NCI-H2081 (cell line): ENCODE measurements around the gene CFC1.
"Not testable (repeated sequence)": the region's sequence is repeated elsewhere in the genome, so short reads cannot be mapped to it uniquely, and the experiment has no call there.

Experiments
- DNase-seq, 2 experiments: peaks; one replicate each; lab custom pipeline; 2025; lab: John Stamatoyannopoulos, UW

CFC1 gene

DNA sequence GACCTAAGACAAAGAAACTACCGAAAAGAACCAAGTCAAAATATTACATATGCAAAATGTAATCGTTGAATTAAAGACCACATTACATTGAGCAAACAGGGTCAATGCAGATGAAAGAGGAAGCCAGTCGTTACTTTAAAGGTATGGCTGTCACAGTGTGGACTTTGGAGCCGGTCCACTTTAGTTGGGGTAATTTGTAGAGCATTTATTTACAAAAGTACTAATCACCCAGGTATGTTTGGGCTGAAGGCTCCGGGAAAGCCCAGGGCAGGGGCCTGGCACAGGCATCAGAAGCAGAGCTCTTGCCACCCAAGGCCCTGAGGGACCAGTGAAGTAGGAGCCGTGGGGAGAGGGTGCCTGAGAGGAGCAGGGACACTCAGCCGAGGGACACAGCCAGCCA is 15.8 kb downstream of the CFC1 start:
- DNase-seq = not testable (repeated sequence)

DNA sequence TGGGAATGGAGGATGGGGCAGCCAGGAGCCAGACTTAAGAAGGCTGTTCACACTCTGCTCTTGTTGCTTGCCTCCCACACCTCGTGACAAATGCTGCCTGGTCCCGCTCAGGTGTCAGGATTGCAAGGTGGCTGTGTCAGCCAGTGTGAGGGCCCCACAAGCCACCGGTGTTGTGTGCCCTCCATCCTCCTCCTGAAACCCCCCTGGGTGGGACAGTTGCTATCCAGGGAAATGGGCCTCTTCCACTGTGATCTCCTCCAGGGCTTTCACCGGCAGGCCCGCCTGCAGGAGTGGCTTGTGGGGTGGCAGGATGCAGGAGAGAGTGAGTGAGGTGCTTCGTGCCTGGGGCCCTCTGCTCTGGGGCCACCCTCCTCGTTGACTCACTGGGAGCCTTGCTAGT is 16.4 kb downstream of the CFC1 start:
- not testable (repeated sequence) for DNase-seq

DNA sequence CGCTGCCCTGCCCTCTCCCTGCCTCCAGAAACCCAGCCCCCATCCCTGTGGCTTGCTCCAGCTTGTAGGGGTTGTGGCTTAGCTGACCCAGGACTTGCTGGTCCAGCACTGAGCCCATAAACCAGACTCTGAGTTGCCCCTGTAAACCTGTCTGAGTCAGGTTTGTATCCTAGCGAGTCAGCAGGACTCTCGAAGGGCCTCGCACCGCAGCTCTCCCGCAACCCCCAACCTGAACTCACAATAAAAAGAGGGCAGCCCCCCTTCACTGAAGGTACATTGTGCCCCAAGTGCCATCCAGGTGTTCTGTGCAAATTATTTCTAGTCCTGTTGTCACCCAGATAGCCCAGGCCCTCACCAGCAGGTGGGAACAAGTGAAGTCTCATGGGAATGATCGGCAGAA is 17.9 kb downstream of the CFC1 start:
- DNase-seq = not testable (repeated sequence)

DNA sequence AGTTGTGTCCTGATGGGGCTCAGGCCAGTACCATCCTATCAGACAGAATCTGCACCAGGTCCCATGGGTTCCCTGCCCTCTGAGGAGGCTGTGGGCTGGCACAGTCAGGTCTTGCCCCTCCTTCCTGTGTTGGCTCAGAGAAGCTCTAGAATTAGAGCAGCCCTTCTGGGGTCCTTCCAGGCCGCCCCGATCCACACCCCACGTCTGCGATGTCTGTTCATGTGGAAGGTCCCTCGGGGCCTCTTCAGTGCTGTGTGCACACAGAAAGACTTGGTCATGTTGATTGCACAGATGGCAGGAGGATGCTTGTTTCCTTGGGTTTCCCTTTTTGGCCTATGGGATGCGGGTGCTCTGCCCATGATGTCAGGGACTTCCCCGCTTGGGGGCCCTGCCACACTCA is 20.3 kb downstream of the CFC1 start:
- DNase-seq = not testable (repeated sequence)

DNA sequence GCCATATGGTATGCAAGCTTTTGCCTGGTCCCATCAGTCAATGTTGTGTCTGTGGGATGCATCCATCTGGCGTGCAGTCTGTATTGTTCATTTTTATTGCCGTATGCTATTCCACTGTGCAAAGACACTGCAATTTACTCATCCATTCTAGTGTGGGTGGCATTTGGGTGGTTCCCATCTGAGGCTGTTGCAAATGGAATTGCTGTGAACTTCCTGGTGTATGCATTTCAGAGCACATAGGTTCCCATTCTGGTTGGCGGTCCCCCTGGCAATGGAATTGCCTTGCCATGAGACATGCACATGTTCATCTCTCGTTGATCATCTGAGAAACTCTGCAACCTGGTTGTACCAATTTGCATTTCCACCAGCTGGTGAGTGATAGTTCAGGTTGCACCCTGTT is 21.8 kb downstream of the CFC1 start:
- DNase-seq = not testable (repeated sequence)

DNA sequence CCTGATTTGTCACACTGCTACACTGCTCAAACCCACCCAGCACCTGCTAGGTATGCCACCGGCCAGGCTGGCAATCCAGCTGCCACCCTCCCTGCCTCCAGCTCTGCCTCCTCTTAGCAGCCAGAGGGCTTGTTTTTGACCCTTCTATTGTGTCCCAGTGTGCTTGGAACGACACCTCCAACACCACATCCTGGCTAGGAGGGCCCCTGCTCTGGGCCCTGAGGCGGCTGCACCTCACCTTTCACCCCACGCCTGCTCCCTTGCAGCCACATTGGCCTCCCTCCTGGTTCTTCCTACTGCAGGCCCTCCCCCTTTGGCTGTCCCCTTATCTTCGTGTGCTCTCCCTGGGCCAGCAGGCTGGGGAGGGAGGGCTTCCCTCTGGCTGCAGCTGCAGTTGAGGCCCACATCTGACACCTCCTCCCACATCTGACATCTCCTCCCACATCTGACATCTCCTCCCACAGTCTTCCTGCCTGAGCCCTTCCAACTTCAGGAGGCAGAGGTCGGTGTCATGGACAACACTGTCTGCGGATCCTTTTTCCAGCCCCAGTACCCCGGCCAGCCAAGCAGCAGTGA is 23.1 kb downstream of the CFC1 start:
- not testable (repeated sequence) for DNase-seq

DNA sequence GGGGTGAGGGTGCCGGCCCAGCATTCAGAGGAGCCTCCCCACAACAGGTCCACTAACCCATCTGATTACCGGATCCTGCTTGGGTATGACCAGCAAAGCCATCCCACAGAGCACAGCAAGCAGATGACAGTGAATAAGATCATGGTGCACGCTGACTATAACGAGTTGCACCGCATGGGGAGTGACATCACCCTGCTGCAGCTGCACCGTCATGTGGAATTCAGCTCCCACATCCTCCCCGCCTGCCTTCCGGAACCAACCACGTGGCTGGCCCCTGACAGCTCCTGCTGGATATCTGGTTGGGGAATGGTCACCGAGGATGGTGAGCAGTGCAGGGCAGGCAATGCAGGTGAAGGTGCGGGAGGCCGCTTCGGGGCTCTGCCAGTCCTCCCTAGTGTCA is 25.1 kb downstream of the CFC1 start:
- not testable (repeated sequence) for DNase-seq

DNA sequence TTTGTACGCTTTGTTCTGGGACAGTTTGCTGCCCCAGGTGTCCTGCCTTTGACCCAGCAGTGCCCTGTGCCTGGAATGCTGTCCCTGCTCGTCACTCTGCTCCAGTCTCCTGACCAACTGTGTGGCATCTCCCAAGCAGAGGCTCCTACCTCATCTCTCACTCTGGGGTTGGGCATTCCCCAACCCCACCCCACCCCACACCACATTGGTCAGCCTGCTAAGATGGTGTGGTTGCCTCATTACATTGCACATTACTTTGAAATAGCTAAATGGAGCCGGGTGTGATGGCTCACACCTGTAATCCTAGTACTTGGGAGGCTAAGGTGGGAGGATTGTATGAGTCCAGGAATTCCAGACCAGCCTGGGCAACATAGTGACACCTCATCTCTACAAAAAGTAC is 27.4 kb downstream of the CFC1 start:
- DNase-seq = not testable (repeated sequence)

DNA sequence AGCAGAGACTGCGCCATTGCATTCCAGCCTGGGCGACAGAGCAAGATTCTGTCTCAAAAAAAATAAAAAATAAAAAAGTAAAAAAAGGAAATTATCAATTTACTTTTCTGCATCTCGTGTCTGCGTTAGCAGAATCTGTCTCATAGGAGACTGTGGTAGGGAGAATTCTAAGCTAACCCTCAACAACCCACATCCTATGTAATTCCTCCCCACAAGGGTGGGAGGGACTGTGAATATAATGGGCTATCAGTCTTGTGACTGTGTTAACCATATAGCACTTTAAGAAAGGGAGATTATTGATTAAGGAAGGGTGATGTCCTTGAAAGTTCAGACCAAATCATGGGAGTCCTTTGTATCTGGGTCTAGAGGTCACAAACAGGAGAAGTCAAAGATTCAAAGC is 33.2 kb downstream of the CFC1 start:
- DNase-seq = not testable (repeated sequence)

DNA sequence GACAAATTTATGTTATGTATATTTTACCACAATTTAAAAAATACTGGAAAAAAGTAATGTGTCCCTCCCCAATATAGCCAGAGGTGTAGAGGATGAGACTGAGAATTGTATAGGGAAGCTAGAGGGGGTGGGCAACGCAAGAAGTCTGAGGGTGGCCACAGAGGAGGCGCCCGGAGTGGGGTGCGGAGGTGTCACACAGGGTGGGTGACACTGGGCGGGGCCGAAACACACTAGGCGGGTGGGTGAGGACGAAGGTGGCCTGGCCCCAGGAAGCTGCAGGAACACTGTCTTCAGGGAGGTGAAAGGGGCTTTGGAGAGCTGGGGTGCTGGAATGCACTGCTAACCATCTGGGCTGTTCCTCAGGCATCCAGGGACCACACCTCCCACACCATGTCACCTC is 42.9 kb downstream of the CFC1 start:
- not testable (repeated sequence) for DNase-seq

DNA sequence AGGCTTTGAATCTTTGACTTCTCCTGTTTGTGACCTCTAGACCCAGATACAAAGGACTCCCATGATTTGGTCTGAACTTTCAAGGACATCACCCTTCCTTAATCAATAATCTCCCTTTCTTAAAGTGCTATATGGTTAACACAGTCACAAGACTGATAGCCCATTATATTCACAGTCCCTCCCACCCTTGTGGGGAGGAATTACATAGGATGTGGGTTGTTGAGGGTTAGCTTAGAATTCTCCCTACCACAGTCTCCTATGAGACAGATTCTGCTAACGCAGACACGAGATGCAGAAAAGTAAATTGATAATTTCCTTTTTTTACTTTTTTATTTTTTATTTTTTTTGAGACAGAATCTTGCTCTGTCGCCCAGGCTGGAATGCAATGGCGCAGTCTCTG is 45.2 kb downstream of the CFC1 start:
- DNase-seq = not testable (repeated sequence)

DNA sequence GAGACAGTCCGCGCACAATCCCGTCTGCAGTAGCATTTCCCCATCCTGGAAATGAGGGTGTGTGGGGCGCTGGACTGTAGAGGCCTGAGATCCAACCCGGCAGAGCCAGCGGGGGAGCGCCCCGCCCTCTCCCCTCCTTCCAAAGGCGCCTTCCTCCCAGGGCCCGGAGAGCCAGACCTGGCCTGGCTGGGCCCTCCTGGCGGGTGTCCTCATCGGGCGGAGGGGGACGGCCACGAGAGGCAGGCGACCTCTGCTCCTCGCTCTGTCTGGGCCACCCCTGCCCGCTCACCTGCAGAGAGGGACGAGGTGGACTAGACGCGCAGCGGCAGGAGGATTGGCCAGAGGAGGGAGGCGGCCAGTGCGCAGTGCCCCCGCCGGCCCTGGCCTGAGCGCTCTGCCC is 49.9 kb downstream of the CFC1 start:
- DNase-seq = not testable (repeated sequence)

DNA sequence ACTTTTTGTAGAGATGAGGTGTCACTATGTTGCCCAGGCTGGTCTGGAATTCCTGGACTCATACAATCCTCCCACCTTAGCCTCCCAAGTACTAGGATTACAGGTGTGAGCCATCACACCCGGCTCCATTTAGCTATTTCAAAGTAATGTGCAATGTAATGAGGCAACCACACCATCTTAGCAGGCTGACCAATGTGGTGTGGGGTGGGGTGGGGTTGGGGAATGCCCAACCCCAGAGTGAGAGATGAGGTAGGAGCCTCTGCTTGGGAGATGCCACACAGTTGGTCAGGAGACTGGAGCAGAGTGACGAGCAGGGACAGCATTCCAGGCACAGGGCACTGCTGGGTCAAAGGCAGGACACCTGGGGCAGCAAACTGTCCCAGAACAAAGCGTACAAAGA is 51.0 kb downstream of the CFC1 start:
- DNase-seq = not testable (repeated sequence)

DNA sequence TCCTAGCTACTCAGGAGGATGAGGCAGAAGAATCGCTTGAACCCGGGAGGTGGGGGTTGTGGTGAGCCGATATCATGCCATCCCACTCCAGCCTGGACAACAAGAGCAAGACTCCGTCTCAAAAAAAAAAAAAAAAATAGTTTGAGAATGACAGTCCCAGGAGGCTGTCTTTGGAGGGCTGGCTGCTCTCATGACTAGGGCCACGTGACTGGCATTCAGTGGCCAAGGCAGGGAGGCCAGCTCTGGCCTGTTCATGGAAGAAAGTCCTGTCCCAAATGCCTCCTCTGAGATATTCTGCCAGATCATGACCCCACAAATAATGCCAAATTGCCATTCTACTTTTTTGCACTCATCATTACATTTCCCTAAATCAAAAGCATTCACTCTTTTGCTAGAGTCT is 54.4 kb downstream of the CFC1 start:
- DNase-seq = not testable (repeated sequence)

DNA sequence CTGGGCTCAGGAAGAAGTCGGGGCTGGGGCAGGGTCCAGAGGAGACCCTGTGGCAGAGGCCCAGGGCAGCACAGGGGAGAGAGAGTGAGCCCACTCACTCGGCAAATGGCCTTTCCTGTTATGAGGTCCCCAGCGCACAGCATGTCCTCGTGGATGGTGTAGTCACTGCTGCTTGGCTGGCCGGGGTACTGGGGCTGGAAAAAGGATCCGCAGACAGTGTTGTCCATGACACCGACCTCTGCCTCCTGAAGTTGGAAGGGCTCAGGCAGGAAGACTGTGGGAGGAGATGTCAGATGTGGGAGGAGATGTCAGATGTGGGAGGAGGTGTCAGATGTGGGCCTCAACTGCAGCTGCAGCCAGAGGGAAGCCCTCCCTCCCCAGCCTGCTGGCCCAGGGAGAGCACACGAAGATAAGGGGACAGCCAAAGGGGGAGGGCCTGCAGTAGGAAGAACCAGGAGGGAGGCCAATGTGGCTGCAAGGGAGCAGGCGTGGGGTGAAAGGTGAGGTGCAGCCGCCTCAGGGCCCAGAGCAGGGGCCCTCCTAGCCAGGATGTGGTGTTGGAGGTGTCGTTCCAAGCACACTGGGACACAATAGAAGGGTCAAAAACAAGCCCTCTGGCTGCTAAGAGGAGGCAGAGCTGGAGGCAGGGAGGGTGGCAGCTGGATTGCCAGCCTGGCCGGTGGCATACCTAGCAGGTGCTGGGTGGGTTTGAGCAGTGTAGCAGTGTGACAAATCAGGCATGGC is 55.4 kb downstream of the CFC1 start:
- not testable (repeated sequence) for DNase-seq

DNA sequence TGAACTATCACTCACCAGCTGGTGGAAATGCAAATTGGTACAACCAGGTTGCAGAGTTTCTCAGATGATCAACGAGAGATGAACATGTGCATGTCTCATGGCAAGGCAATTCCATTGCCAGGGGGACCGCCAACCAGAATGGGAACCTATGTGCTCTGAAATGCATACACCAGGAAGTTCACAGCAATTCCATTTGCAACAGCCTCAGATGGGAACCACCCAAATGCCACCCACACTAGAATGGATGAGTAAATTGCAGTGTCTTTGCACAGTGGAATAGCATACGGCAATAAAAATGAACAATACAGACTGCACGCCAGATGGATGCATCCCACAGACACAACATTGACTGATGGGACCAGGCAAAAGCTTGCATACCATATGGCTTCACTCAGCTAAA is 56.6 kb downstream of the CFC1 start:
- not testable (repeated sequence) for DNase-seq
